GM19035 (cell line): Measurements from ENCODE around the gene MGAT4A.
A peak's percentile ranks its signal among the peaks of the same experiment; 100 is the strongest.
"Not testable (repeated sequence)": the region's sequence is repeated elsewhere in the genome, so short reads cannot be mapped to it uniquely, and the experiment has no call there.

ENCODE experiments used
- ATAC-seq: cut with Tn5 transposase; IDR thresholded peaks from one replicate; pipeline ENCODE4 v1.9.1; 2021; ENCODE audit not compliant: unreplicated experiment

The MGAT4A gene

GRCh38 chr2:98759827-98760625, 29.1 kb upstream of the MGAT4A start:
- ATAC-seq = no peak

DNA sequence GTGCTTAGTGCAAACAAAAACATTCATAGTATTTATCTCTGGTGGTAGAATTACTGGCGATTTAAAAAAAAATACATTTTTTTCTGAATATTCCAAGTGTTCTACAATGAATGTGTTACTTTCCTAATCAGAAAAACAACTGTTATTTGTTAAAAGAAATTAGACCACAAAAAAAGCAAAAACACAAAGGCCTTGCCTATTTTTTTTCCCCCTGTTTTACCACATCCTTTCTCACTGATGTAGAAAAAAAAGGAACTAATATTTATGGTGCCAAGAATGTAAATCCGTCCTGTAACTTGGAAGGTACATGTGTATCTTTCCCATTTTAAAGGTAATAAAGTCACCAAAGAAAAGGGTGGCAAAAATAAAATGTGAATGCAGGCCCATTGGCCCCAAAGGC, 28.4 kb upstream of the MGAT4A start:
- no peak for ATAC-seq

GRCh38 chr2:98757904-98758421, 27.0 kb upstream of the MGAT4A start:
- ATAC-seq = peak; percentile 80

- ATAC-seq = no peak
Observed at GRCh38 chr2:98753801-98754200, 22.9 kb upstream of the MGAT4A start.

DNA sequence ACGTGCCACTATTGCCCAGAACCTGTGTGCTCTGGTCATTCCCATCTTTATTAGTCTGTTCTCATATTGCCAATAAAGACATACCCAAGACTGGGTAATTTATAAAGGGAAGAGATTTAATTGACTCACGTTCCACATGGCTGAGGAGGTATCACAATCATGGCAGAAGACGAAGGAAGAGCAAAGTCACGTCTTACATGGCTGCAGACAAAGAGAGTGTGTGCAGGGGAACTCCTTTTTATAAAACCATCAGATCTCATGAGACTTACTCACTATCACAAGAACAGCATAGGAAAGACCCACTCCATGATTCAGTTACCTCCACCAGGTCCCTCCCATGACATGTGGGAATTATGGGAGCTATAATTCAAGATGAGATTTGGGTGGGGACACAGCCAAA, 21.8 kb upstream of the MGAT4A start:
- ATAC-seq = not testable (repeated sequence)

- ATAC-seq = no peak
Observed at GRCh38 chr2:98751748-98752147, 20.8 kb upstream of the MGAT4A start.

DNA sequence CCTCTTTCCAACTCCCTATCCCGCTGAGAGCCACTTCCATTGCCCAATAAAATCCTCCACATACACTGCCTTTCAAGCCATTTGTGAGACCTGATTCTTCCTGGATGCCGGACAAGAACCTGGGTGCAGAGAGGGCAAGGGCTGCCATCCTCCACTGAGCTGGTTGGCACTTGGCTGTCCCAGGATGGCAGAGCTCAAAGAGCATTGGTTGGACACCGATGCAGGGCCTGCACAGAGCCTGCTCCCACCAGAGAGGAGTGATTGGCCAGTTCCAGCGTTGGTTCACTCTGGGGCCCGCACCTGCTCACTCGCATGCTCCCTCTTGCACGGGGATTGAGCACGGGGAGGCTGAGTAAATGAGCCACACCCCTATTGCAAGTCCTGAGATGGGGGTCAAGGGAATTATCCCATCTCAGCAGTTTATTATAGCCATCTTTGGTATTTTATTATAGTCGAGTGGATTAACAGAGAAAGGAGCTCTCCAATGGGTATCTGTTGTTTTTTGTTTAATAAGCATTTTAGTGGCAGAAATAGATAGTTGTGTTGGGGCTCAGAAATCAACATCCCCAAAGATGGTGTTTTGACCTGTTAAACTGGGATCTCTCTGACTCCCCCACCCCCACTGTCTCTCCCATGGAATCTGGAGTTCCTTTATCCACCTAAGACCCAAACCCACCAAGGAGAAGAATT, 19.8 kb upstream of the MGAT4A start:
- no peak for ATAC-seq

GRCh38 chr2:98749066-98749450, 18.1 kb upstream of the MGAT4A start:
- ATAC-seq = no peak

- no peak for ATAC-seq
Observed at GRCh38 chr2:98748292-98749065, 17.5 kb upstream of the MGAT4A start.

DNA sequence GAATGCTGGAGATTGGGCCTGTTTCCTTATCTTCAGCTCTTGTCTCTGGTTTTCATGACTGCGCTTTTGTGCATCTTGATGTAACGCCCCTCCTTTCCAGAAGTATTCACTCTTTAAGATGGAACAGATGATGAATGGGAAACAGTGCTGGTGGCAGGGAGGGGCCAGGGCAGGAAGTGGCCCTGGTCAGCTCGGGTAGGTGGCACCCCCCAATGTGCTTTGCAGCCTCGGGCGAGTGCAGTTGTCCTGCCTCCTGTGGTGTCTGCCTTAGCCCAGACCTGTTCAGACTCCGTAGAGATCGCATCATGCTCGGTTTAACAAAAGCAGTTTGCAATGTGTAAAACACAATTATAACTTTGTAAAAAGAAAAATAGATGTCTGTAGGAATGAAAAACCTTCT, 17.0 kb upstream of the MGAT4A start:
- no peak for ATAC-seq

DNA sequence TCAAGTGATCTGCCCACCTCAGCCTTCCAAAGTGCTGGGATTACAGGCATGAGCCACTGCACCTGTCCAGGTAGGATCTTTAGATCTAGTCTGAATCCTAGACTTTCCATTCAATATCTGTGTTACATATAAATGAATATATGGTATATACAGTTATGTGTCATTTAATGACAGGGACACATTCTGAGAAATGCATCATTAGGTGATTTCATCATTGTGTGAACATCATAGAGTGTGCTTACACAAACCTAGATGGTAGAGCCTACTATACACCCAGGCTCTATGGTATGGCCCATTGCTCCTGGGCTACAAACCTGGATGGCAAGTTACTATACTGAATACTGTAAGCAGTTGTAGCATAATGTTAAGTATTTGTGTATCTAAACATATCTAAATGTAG, 15.5 kb upstream of the MGAT4A start:
- no peak for ATAC-seq

DNA sequence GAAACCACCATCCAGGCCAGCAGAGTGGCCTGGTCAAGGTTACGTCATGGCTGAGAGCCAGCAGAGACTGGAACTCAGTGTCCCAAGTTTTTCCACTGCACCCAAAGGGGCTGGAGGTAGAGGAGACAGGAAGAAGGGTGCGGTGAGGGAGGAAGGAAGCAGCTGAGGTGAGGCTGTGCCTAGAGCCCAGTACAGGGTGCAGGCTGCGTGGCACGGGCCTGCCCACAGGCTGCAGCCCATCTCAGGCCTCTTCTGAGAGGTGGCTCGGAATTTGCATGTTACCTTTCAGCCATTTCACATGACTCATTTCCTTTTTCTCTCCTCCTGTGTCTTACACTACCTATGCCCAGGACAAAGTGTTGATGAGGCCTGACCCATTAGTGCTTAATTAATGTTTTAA, 13.7 kb upstream of the MGAT4A start:
- no peak for ATAC-seq

DNA sequence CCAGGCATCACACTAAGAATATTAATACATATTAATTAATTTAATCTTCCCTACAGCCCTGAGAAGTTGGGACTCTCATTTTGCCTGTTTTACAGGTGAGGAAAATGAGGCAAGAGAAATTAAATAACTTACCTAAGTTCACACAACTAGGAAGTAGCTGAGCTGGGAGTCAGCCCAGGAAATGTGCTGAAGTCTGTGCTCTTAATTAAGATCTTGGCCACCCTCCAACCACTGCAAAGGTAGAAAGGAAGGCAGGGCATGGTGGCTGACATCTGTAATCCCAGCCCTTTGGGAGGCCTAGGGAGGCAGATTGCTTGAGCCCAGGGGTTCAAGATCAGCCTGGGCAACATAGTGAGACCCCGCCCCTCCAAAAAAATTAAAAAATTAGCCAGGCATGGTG, 12.9 kb upstream of the MGAT4A start:
- ATAC-seq = no peak

GRCh38 chr2:98739020-98739419, 8.1 kb upstream of the MGAT4A start:
- no peak for ATAC-seq

DNA sequence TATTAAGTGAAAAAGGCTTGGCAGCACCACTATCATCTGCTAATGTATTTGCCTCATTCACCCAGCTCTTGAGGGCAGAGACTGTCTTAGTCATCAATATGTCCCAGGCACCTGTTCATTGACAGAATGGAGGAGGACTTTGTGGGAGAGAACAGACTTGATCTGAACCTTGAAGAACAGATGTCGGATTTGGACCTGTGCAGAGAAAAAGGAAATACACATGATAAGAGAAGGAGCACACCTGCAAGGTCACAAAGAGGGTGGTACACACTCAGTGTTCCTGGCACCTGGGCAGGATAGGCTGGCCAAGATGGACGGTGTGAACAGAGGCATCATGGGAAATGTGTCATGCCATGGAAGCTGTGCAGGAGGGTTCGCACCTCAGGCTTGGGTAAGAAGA, 7.4 kb upstream of the MGAT4A start:
- no peak for ATAC-seq

DNA sequence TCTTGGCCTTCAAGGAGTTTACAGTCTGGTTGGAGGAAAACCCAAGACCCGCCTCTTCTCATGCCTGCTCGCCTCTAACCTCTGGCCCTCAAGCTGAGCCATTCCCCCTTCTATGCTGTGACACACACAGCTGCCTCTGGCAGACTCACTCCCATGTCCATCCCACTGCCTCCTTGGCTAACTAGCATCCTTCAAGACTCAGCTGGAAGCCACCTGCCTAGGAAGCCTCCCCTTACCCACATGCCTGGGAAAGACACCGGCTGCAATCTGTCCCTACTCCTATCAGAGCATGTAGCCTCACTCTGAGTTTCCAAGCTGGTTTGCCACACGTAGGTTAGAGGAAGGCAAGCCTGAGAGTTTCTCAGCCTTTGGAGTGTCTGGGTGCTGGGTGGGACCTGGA, 6.9 kb upstream of the MGAT4A start:
- no peak for ATAC-seq

- ATAC-seq = no peak
Observed at GRCh38 chr2:98736464-98736889, 5.5 kb upstream of the MGAT4A start.

DNA sequence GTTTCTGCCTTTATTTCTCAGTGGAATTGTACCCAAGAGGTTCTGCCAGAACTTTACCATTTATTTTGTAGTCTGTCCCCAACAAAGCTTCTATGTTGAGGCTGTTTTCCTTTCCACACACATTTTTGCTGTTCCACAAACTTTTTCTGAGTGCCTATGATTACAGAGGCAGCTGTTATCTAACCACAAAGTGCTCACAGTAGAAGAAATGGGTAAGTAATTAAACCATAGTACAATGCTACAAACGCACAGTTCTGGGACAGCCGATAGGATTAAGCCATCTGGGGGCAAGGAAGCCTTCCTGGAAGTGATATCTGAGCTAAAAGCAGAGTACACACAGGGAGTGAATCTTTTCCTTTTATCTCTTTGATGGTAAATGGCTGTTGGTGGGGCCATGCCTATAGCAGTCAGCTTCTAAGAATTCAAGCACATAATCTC, 3.9 kb upstream of the MGAT4A start:
- no peak for ATAC-seq

GRCh38 chr2:98734162-98734561, 3.2 kb upstream of the MGAT4A start:
- ATAC-seq = no peak

DNA sequence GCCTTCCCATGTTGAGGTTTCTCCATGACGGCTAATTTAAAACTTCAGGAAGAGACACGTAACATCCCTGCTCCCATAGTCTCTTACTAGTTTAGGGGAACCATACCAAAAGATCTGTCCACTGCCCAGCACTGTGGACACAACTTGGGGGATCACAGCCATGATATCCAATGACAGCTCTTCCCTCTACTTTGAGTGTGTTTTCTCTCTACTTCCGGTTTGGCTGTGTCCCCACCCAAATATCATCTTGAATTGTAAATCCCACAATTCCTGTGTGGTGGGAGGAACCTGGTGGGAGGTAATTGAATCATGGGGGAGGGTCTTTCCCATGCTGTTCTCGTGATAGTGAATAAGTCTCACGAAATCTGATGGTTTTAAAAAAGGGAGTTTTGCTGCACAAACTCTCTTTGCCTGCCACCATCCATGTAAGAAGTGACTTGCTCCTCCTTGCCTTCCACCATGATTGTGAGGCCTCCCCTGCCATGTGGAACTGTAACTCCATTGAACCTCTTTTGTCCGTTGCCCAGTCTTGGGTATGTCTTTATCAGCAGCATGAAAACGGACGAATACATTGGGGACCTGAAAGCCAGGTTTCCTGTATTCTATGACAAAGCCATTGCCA, 1.6 kb upstream of the MGAT4A start:
- ATAC-seq = no peak

DNA sequence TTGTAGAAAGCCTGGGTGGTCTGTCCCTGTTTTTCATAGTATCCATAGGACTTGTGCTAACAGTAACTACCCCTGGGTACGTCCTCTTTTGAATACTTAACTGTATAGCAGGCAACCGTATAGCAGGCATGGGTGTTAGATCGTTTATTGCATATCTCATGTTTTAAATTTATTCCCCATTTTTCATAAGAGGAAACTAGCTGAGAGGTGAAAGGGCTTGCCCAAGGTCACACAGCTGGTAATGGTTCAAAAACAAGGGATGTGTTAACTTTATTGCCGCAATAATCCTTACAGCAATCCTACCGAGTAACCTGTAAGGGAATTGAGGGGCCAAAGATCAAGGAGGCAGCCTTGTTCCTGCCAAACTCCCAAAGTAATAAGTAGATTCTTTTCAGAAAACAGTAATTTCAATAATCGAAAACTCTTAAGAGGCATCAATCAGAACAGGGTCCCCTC, 990 bp upstream of the MGAT4A start:
- ATAC-seq = no peak
